DMS 273 treated with DMSO at 0.1 percent for 48 hours (cell line): Measurements from ENCODE around the gene SRPK2.

Experiments used
- DNase-seq: peaks from one replicate; lab custom pipeline; 2025; lab: John Stamatoyannopoulos, UW

Gene SRPK2

DNA sequence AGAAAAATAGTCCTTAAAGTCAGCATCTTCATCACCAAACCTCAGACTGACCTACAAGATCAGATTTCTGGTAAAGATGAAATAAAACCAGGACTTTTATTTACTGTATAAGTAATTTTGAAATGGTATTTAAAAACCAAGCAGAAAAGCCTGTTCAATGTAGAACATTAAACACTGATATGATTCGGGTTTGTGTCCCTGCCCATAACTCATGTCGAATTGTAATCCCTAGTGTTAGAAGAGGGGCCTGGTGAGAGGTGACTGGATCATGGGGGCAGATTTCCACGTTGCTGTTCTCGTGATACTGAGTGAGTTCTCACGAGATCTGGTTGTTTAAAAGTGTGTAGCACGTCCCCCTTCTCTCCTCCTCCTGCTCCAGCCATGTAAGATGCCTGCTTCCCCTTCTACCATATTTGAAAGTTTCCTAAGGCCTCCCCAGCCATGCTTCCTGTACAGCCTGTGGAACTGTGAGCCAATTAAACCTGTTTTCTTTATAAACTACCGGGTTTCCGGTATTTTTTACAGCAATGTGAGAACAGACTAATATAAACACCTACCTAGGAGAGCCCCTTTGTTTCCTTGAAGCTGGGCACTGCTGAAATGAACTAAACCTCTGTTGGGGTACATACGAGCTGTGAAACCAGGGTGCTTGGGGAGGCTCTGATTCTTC lies 254.6 kb downstream of the SRPK2 start:
- DNase-seq = no peak

GRCh38 chr7:105133358-105133757 lies 255.4 kb downstream of the SRPK2 start:
- no peak for DNase-seq

DNA sequence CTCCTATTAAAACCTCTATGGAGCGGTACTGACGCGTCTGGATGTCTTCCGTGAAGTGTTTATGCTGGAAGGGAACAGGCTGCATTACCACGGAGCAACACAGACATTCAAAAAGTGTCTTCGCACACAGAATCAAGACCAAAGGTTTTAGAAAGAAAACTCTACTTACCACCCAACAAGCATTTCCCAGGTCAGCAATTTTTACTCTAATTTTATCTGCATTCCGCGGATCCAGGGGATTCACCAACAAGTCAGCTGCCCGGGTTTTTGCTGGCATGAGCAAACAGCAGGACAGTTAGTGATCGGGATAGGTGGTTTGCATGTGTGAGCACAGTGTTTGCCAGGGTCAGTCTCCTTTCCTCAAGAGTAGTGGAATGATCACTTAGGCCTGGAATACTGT lies 255.9 kb downstream of the SRPK2 start:
- no peak for DNase-seq

- DNase-seq = no peak
Measured at GRCh38 chr7:105132335-105132734, 256.4 kb downstream of the SRPK2 start.

- no peak for DNase-seq
Measured at GRCh38 chr7:105131890-105132289, 256.8 kb downstream of the SRPK2 start.

DNA sequence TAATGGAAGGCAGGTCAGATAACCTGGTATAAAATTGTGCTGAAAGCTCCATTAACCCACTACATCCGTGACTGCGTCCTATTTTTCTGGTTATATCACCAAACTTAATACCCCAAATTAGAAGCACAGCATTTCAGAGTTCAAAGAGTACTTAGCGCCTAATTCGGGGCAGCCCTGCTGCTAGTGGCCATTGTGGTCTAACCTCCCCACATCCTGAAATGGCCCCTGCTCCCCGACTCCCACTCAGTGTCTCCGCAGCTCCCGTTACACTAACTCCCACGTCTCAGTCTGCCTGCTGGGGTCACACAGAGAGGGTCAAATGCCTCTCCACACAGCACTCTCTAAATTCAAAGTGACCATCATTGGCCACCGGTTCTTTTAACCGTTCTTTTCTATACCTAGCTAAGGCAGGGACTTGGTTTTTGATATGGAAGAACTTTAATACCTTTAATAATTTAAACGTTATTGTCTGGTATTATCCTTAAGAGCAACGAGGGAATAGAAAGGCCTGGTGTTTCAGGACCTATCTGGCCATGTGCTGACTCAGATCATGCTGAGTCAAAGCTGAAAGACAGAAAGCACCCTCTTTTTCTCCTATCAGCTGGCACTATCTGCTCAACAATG lies 257.6 kb downstream of the SRPK2 start:
- DNase-seq = no peak

- DNase-seq = no peak
Measured at GRCh38 chr7:105130580-105130979, 258.1 kb downstream of the SRPK2 start.

- DNase-seq = no peak
Measured at GRCh38 chr7:105130048-105130447, 258.7 kb downstream of the SRPK2 start.

DNA sequence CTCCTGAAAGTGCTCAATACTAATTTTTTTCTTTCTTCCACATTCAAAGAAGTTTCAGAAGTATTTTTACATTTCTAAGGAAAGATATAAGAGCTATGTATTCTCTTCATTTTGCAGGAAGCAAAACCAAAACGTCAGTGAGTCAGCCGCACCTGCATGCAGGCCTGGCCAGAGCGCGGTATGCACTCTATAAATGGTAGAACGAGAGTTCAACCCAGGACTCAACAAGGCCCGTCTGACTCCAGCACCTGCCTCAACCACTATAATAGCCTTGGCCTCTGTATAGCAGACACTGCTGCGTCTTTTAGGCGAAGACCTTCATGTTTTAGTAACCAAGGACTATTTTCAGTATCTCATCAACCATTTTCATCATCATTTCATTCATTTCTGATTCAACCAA lies 261.5 kb downstream of the SRPK2 start:
- no peak for DNase-seq

- no peak for DNase-seq
Measured at GRCh38 chr7:105126436-105126975, 262.2 kb downstream of the SRPK2 start.

- DNase-seq = no peak
Measured at GRCh38 chr7:105125745-105126144, 263.0 kb downstream of the SRPK2 start.

DNA sequence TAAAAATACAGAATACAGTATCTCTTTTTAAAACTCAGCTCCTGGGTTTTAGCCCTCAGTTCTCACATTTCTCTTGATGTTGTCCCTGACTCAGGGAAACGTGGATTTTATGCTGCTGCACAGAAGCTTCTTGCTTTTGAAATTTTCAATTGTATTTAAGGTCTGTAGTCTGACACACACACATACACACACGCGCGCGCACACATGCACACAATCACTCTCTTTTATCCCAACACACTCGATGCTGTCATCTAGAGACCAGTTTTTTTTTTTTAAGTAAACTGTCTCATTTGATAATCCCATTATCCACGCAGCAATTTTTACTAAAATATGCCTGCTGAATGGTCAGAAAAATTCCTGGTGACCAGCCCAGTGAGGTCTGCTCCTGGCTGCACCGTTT lies 266.1 kb downstream of the SRPK2 start:
- no peak for DNase-seq

DNA sequence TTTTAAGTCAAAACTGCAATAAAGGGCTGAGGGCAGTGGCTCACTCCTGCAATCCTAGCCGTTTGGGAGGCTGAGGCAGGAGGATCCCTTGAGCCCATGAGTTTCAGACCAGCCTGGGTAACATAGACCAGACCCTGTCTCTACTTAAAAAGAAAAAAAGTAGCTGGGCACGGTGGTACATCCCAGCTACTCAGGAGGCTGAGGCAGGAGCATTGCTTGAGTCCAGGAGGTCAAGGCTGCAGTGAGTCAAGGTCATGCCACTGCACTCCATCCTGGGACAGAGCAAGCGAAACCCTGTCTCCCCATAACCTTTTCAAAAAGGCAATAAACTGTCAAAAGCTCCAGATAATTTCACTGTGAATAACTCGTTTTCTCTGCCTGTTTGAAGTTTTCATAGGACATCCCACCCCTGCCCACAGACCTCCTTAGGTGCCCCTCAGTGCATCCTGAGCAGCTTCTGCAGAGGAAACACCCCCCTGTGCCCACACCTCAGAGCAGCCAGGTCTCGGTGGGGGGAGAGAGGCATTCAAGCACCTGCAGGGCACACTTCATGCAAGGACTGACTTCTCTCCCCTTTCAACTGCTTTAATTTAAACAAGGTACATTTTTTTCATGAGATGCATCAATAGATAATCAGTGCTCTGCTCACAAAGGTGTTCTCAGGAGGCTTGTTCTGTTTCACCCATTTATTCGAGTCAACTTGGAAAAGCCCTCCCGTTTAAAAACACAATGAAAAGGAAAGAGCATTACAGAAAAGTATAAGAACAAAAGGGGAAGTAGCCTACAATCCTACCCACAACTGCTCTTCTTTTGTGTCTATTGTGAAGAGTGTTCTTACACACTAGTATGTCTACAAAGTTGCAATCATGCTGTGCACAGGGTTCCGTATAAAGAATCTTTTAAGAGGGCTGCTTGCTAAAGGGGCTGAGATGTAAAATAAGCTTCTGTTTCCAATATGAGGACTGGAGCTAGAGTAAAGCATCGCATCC lies 269.8 kb downstream of the SRPK2 start:
- no peak for DNase-seq

DNA sequence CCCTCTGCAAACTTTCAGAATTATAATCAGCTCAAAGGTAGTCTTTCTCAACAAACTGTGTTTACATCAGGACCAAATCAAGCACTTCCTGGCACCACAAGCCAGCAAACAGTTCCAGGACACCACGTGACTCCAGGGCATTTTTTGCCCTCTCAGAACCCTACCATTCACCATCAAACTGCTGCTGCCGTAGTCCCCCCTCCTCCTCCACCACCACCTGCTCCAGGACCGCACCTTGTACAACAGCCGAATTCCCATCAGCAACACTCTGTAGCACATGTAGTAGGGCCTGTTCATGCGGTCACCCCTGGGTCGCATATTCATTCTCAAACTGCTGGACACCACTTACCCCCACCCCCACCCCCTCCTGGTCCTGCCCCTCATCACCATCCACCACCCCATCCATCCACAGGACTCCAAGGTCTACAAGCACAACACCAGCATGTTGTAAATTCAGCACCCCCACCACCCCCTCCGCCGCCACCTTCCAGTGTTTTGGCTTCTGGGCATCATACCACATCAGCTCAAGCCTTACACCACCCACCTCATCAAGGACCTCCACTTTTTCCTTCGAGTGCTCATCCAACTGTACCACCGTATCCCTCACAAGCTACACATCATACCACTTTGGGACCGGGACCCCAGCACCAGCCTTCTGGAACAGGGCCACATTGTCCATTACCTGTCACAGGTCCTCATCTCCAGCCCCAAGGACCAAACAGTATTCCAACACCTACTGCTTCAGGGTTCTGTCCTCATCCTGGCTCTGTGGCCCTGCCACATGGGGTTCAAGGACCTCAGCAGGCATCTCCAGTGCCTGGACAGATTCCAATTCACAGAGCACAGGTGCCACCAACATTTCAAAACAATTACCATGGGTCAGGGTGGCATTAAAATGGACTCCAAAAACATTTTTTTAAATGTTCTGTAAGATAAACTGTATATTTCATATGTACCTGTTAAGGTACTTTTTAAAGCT lies 276.0 kb downstream of the SRPK2 start:
- no peak for DNase-seq

DNA sequence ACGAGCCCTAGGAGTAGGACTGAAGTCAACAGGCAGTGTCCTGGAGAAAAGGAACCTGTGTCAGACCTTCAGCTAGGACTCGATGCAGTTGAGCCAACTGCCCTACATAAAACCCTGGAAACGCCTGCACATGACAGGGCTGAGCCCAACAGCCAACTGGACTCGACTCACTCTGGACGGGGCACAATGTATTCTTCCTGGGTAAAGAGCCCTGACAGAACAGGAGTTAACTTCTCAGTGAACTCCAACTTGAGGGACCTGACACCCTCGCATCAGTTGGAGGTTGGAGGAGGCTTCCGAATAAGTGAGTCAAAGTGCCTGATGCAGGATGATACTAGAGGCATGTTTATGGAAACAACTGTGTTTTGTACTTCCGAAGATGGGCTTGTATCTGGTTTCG lies 281.3 kb downstream of the SRPK2 start:
- no peak for DNase-seq

GRCh38 chr7:105106473-105106872 lies 282.2 kb downstream of the SRPK2 start:
- DNase-seq = no peak

DNA sequence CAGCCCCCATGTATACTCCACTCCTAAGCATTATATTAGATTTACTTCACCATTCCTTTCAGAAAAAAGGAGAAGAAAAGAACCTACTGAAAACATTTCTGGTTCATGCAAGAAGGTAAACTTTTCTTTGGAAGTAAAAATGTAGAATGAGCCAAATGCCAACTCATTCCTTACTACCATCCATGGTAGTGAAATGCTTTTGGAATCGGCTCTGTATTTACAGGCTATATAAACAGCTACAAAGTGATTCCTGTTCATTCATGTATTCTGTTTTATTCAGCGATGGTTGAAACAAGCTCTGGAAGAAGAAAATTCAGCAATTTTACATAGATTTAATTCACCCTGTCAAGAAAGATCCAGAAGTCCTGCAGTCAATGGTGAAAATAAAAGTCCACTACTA lies 283.1 kb downstream of the SRPK2 start:
- DNase-seq = no peak

DNA sequence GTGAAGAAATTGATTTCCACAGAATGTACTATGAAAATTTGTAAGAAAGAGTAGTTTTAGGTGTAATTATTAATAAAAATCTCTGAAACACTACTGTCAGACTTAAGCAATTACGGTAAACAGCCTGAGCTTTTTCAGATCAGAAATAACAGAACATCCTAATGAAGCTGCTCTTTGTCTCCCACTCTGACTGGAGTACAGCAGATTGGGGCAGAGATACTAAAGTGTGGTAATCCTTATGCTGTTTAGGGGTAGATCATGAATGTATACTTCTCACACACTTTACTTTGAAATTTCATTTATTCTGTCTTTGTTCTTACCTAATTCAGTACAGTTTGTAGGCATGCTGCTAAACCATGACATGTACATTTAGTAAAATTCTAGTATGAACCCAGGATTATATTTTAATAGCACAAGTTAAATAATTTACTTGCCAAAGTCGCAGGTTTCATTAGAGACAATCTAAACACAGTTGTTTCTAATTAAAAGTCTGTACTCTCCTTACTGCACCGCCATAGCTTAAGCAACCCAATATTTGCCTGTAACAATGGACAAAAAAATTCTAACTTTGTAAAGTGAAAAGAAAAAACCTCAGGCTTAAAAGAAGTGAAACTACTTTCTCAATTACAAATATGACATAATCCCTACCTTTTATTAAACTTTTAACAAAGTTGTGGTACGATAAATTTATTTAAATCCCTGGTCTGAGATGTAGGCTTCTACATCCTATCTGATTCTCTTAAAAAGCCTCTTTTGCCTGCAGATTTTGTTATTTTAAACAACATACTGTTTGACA lies 286.0 kb downstream of the SRPK2 start:
- no peak for DNase-seq

DNA sequence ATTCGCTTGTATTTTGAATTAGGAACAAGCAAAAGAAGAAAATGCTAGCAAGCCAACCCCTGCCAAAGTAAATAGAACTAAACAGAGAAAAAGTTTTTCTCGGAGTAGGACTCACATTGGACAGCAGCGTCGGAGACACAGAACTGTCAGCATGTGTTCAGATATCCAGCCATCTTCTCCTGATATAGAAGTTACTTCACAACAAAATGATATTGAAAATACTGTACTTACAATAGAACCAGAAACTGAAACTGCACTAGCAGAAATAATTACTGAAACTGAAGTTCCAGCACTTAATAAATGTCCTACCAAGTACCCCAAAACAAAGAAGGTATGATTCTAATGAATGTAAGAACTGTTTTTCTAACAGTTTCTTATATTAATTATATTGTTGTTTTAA lies 286.9 kb downstream of the SRPK2 start:
- DNase-seq = no peak

- DNase-seq = no peak
Measured at GRCh38 chr7:105098863-105099515, 289.7 kb downstream of the SRPK2 start.
